OCI-LY7 (cell line): ENCODE measurements around the gene TEDC1.

Source experiments
- EZH2phosphoT487 ChIP-seq: fragments of 200-600 bp; sonication (generic); IDR thresholded peaks from 2 replicates; pipeline ENCODE4 v1.6.1; 2018; ENCODE audit warnings: low read depth, borderline replicate concordance, mild to moderate bottlenecking, mixed run types, antibody characterized with exemption, low read length, moderate library complexity, mixed read lengths
- TF ChIP-seq, protein P1 (sequence below): fragments of 200-600 bp; sonication (generic); conservative IDR thresholded peaks from 2 replicates; pipeline ENCODE4 v1.5.1; 2014; ENCODE audit warnings: mild to moderate bottlenecking, antibody characterized with exemption, low read length, moderate library complexity, mixed read lengths

DNA sequence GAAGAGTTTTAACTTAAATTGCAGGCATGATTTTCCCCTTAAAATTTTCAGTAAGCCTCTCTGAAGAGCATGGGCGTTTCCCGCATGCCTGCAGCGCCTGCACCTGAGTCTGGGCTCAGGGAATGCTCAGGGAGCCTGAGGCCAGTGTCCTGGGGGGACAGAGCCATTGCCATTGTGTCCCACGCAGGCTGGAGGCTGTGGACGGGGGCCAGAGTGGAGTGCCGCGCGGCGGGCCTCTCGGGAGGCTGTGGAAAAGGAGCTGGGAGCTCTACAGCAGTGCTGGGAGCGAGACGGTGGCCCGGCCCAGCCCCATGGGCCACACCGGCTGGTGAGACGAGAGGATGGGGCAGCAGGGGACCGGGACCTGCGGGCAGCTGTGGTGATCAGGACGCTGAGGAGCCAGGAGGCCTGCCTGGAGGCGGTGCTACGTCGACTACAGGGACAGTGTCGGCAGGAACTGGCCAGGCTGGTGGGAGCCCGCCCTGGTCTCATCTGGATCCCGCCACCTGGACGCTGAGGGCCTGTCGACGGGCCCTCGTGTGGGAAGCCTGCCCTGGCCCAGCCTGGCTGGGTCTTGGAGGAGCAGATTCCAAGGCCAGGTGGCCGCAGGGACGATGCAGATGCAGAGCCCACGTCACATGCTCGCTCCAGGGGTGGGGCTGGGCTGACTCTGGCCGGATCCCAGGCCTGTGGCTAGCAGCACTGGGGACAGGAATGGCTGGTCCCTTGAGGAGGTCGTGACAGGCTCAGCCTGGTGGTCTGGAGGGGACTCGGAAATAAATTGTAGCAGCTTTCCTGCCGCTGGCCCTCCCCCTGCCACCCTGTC lies 7.6 kb downstream of the TEDC1 start:
- no peak for TF ChIP-seq EZH2phosphoT487
- TF ChIP-seq, protein P1, sequence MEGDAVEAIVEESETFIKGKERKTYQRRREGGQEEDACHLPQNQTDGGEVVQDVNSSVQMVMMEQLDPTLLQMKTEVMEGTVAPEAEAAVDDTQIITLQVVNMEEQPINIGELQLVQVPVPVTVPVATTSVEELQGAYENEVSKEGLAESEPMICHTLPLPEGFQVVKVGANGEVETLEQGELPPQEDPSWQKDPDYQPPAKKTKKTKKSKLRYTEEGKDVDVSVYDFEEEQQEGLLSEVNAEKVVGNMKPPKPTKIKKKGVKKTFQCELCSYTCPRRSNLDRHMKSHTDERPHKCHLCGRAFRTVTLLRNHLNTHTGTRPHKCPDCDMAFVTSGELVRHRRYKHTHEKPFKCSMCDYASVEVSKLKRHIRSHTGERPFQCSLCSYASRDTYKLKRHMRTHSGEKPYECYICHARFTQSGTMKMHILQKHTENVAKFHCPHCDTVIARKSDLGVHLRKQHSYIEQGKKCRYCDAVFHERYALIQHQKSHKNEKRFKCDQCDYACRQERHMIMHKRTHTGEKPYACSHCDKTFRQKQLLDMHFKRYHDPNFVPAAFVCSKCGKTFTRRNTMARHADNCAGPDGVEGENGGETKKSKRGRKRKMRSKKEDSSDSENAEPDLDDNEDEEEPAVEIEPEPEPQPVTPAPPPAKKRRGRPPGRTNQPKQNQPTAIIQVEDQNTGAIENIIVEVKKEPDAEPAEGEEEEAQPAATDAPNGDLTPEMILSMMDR = no peak
